Measurements from ENCODE around the gene USP21.

DNA sequence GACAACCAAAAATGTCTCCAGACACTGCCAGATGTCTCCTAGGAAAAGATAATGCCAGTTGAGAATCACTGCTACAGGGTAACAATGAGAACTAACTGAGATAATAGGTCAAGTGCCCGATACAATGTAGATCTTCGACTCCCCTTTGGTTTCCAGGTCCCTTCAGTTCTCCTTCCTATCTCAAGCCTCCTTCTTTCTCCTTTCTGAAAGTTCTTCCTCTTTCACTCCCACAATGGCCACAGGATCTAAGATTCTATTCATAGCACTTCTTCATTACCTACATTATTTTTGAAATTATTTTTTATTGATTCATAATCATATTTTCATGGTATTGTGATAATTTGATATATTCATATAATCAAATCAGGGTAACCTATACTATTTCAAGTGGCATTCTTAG, 47.8 kb upstream of the USP21 start:
- TF ChIP-seq MAX (IDR thresholded peaks at IDR 0.05; ENCODE audit: insufficient read depth, insufficient read length) (no peak), CTCF (IDR thresholded peaks at IDR 0.05; ENCODE audit: extremely low read depth in 1 of 2, insufficient read depth in 1 of 2, low read depth in 1 of 2, low read length in 2 of 2) (no peak), POLR2AphosphoS5 (IDR thresholded peaks at IDR 0.05; ENCODE audit: insufficient read depth, low read depth, low read length) (no peak), POLR2A (IDR thresholded peaks at IDR 0.05; ENCODE audit: low read depth, low read length) (no peak), EZH2 (IDR thresholded peaks at IDR 0.05; ENCODE audit: borderline replicate concordance, low read depth, low read length, severe bottlenecking) (no peak), FOS (IDR thresholded peaks at IDR 0.05; ENCODE audit: borderline replicate concordance, insufficient read depth, low read length) (no peak)

All from endothelial cell of umbilical vein (primary cell).